ENCODE results near the gene GPR162. TPM values are rescaled to one million over a fixed set of nuclear protein-coding genes. Genes with fewer than 3 reads are reported as not detected.

GPR162 gene
- total RNA-seq, 1 experiment from 2014 or later: 2.4 TPM

DNA sequence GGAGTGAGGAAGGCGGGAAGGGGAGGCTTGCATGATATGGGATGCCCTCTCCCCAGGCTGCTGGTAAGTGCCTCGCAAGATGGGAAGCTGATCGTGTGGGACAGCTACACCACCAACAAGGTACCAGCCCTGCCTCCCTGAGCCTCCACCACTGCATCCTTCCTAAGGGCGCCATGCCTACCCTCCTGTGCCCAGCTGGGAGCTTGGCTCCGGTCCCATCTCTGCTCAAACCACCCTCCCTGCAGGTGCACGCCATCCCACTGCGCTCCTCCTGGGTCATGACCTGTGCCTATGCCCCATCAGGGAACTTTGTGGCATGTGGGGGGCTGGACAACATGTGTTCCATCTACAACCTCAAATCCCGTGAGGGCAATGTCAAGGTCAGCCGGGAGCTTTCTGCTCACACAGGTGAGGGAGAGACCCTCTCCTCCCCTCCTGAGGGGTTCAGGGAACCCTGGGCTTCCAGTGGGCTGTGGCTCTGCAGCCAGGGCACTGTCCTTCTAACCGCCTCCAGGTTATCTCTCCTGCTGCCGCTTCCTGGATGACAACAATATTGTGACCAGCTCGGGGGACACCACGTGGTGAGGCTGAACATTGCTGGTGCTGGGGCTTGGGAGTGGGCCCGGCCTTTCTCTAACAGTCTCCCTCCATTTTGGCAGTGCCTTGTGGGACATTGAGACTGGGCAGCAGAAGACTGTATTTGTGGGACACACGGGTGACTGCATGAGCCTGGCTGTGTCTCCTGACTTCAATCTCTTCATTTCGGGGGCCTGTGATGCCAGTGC is 21.7 kb downstream of the GPR162 start:
- no peaks in the 10 kb centered on the region for H4K20me1 ChIP-seq (ENCODE audit: insufficient read depth)
- no peaks in the 10 kb centered on the region for H3K9me3 ChIP-seq (ENCODE audit: insufficient read depth, low read depth)
- no peaks in the 10 kb centered on the region; the same call in 1 of the 2 replicates for H3K27me3 ChIP-seq (ENCODE audit: insufficient read depth, low read depth)
- peaks cover 20% of the 10 kb centered on the region; the same call in 1 of the 2 replicates for H3F3A ChIP-seq (ENCODE audit: insufficient read depth, low read depth)
- intact Hi-C loops (cut with micrococcal nuclease; ENCODE audit: unreplicated experiment): no loop called here
- H2AFZ ChIP-seq: no peak overlapping the region
- DNase-seq: peak in 1 of 2 experiments; percentile 32
- H3K27ac ChIP-seq: no peak overlapping the region
- H3K4me3 ChIP-seq: no peak overlapping the region
- H3K79me2 ChIP-seq (ENCODE audit: low read depth): no peaks in the 10 kb centered on the region
- no TSS peak for BruUV-seq (replicated peaks)
- ChIA-PET CTCF (interaction anchor here (0.6 to 1.2 kb wide), 3 partner anchors 8 to 48 kb away, joined by 6 to 18 read pairs (median 7); partner anchors contain the start of gene GPR162), POLR2A (ENCODE audit: unreplicated experiment) (interaction anchor here (0.6 kb wide), 4 partner anchors 10 to 742 kb away, joined by 6 to 24 read pairs (median 7); no protein-coding TSS in a partner anchor)
- TF ChIP-seq, protein P1, sequence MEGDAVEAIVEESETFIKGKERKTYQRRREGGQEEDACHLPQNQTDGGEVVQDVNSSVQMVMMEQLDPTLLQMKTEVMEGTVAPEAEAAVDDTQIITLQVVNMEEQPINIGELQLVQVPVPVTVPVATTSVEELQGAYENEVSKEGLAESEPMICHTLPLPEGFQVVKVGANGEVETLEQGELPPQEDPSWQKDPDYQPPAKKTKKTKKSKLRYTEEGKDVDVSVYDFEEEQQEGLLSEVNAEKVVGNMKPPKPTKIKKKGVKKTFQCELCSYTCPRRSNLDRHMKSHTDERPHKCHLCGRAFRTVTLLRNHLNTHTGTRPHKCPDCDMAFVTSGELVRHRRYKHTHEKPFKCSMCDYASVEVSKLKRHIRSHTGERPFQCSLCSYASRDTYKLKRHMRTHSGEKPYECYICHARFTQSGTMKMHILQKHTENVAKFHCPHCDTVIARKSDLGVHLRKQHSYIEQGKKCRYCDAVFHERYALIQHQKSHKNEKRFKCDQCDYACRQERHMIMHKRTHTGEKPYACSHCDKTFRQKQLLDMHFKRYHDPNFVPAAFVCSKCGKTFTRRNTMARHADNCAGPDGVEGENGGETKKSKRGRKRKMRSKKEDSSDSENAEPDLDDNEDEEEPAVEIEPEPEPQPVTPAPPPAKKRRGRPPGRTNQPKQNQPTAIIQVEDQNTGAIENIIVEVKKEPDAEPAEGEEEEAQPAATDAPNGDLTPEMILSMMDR (conservative IDR thresholded peaks at IDR 0.05): no peak
- TF ChIP-seq EZH2 (IDR thresholded peaks at IDR 0.05; ENCODE audit: low read depth): no peak
- no peaks in the 10 kb centered on the region for H3K9me2 ChIP-seq (ENCODE audit: insufficient read depth)
- H3K4me1 ChIP-seq (replicated peaks; ENCODE audit: insufficient read depth): no peaks in the 10 kb centered on the region
- no peak overlapping the region for H3K4me2 ChIP-seq
- H3K36me3 ChIP-seq (ENCODE audit: low read depth): no peaks in the 10 kb centered on the region

DNA sequence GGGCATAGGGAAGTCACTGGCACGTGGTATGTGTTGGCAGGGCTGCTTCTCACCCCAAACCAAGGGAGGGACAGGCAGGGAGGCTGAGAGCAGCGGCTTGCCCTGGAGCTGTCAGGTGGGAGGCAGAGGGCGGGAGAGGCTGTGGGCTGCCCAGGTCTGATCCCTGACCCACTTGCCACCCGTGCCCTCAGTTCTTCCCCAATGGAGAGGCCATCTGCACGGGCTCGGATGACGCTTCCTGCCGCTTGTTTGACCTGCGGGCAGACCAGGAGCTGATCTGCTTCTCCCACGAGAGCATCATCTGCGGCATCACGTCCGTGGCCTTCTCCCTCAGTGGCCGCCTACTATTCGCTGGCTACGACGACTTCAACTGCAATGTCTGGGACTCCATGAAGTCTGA is 23.8 kb downstream of the GPR162 start:
- ChIA-PET POLR2A (ENCODE audit: unreplicated experiment) (no interaction called here), CTCF (no interaction called here)
- Histone ChIP-seq H2AFZ (no peak overlapping the region), H3K27ac (no peak overlapping the region), H3K4me1 (replicated peaks; ENCODE audit: insufficient read depth) (peaks cover 8% of the 10 kb centered on the region), H3K4me2 (no peak overlapping the region), H3K4me3 (no peak overlapping the region), H3F3A (ENCODE audit: insufficient read depth, low read depth) (peaks cover 21% of the 10 kb centered on the region; the same call in 1 of the 2 replicates), H3K9me2 (ENCODE audit: insufficient read depth) (no peaks in the 10 kb centered on the region), H3K36me3 (ENCODE audit: low read depth) (no peaks in the 10 kb centered on the region), H3K79me2 (ENCODE audit: low read depth) (peaks cover 12% of the 10 kb centered on the region), H3K27me3 (ENCODE audit: insufficient read depth, low read depth) (no peaks in the 10 kb centered on the region), H3K9me3 (ENCODE audit: insufficient read depth, low read depth) (no peaks in the 10 kb centered on the region), H4K20me1 (ENCODE audit: insufficient read depth) (no peaks in the 10 kb centered on the region)
- BruUV-seq (replicated peaks): no TSS peak
- intact Hi-C loops (cut with micrococcal nuclease; ENCODE audit: unreplicated experiment): no loop called here
- no peak for TF ChIP-seq EZH2 (IDR thresholded peaks at IDR 0.05; ENCODE audit: low read depth)
- TF ChIP-seq, protein P1 (conservative IDR thresholded peaks at IDR 0.05): no peak
- no peak for DNase-seq

DNA sequence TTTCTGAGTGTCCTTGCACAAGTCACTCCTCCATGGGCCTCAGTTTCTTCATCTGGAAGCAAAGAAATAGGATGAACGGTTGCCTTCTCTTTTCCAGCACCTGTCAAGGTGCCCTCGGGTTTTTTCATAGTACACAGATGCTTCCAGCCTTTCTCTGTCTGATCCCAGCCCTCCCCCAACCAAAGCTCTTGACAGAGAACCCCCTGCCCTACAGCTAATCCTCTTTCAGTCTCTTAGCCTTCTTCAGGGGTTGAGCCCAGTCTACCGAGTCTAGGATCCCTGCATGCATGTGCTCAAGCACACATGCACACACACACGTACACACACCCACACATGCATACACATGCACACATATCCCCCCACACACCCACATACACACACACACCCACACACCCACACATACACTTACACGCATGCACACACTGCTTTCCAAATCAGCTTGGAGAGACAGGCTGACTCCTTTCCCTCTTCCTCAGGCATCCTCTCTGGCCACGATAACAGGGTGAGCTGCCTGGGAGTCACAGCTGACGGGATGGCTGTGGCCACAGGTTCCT is 24.8 kb downstream of the GPR162 start:
- Histone ChIP-seq H2AFZ (no peak overlapping the region), H3K79me2 (ENCODE audit: low read depth) (peaks cover 19% of the 10 kb centered on the region), H3K9me3 (ENCODE audit: insufficient read depth, low read depth) (no peaks in the 10 kb centered on the region), H3F3A (ENCODE audit: insufficient read depth, low read depth) (peaks cover 23% of the 10 kb centered on the region; the same call in 1 of the 2 replicates), H3K27me3 (ENCODE audit: insufficient read depth, low read depth) (no peaks in the 10 kb centered on the region), H3K4me1 (replicated peaks; ENCODE audit: insufficient read depth) (peaks cover 12% of the 10 kb centered on the region), H3K9me2 (ENCODE audit: insufficient read depth) (no peaks in the 10 kb centered on the region), H4K20me1 (ENCODE audit: insufficient read depth) (no peaks in the 10 kb centered on the region), H3K36me3 (ENCODE audit: low read depth) (no peaks in the 10 kb centered on the region), H3K4me3 (no peak overlapping the region), H3K27ac (no peak overlapping the region), H3K4me2 (no peak overlapping the region)
- TF ChIP-seq, protein P1 (conservative IDR thresholded peaks at IDR 0.05): no peak
- no peak for TF ChIP-seq EZH2 (IDR thresholded peaks at IDR 0.05; ENCODE audit: low read depth)
- intact Hi-C loops (cut with micrococcal nuclease; ENCODE audit: unreplicated experiment): no loop called here
- ChIA-PET POLR2A (ENCODE audit: unreplicated experiment) (no interaction called here), CTCF (no interaction called here)
- no peak for DNase-seq
- no TSS peak for BruUV-seq (replicated peaks)

Measured in PC-9 (cell line).